PC-9 (cell line): ENCODE measurements around the gene TYROBP. TPM values are rescaled to one million over a fixed set of nuclear protein-coding genes. Genes with fewer than 3 reads are reported as not detected.

Source experiments
- BruUV-seq: library from RNA; stranded (reverse); fragments of 400-500 nt; replicated peaks from 2 replicates; lab custom pipeline; 2021; lab: Mats Ljungman, UMichigan
- CTCF ChIA-PET: fragments of 300-600 bp; sonication (Branson Sonifier 250); formaldehyde crosslinking; loops from one replicate; lab custom pipeline; 2022; ENCODE audit warnings: antibody characterized with exemption; lab: Charles Lee
- POLR2A ChIA-PET: fragments of 300-600 bp; sonication (Branson Sonifier 250); formaldehyde crosslinking; loops from one replicate; lab custom pipeline; 2022; ENCODE audit warnings: antibody characterized with exemption; ENCODE audit not compliant: unreplicated experiment; lab: Charles Lee
- DNase-seq, 2 experiments: peaks; one replicate each; pipeline versions ENCODE4 v3.0.0 to v3.0.0-alpha.2; 2015 to 2022; ENCODE audit warnings: mixed read lengths in 1 of 2
- H2AFZ ChIP-seq: fragments of 200-600 bp; sonication (generic); 2 replicates; pipeline ENCODE4 v1.8.1; 2017; ENCODE audit warnings: antibody characterized with exemption
- H3F3A ChIP-seq: fragments of 200-600 bp; sonication (generic); 2 replicates; pipeline ENCODE4 v1.8.1; 2017; ENCODE audit warnings: antibody characterized with exemption, mild to moderate bottlenecking, low read depth; ENCODE audit not compliant: insufficient read depth
- H3K27ac ChIP-seq: fragments of 200-600 bp; sonication (generic); 2 replicates; pipeline ENCODE4 v1.6.1; 2016; ENCODE audit warnings: mixed run types
- H3K27me3 ChIP-seq: fragments of 200-600 bp; sonication (generic); 2 replicates; pipeline ENCODE4 v1.6.1; 2016; ENCODE audit warnings: low read depth, mixed run types; ENCODE audit not compliant: insufficient read depth
- H3K36me3 ChIP-seq: fragments of 200-600 bp; sonication (generic); 2 replicates; pipeline ENCODE4 v1.6.1; 2016; ENCODE audit warnings: low read depth, mixed run types
- H3K4me1 ChIP-seq: fragments of 200-600 bp; sonication (generic); replicated peaks from 2 replicates; pipeline ENCODE4 v1.6.1; 2016; ENCODE audit warnings: mixed run types; ENCODE audit not compliant: insufficient read depth
- H3K4me2 ChIP-seq: fragments of 200-600 bp; sonication (generic); 2 replicates; pipeline ENCODE4 v1.6.1; 2017; ENCODE audit warnings: mixed run types
- H3K4me3 ChIP-seq: fragments of 200-600 bp; sonication (generic); 2 replicates; pipeline ENCODE4 v1.6.1; 2016; ENCODE audit warnings: mixed run types
- H3K79me2 ChIP-seq: fragments of 200-600 bp; sonication (generic); 2 replicates; pipeline ENCODE4 v1.6.1; 2017; ENCODE audit warnings: low read depth, mixed run types
- H3K9me2 ChIP-seq: fragments of 200-600 bp; sonication (generic); 2 replicates; pipeline ENCODE4 v1.8.1; 2017; ENCODE audit warnings: mild to moderate bottlenecking; ENCODE audit not compliant: insufficient read depth
- H3K9me3 ChIP-seq: fragments of 200-600 bp; sonication (generic); 2 replicates; pipeline ENCODE4 v1.8.1; 2016; ENCODE audit warnings: low read depth; ENCODE audit not compliant: insufficient read depth
- H4K20me1 ChIP-seq: fragments of 200-600 bp; sonication (generic); 2 replicates; pipeline ENCODE4 v1.8.1; 2017; ENCODE audit not compliant: insufficient read depth
- CTCF ChIP-seq: fragments of 200-600 bp; sonication (generic); conservative IDR thresholded peaks from 2 replicates; pipeline ENCODE4 v1.6.1; 2017; ENCODE audit warnings: mixed run types, antibody characterized with exemption, mild to moderate bottlenecking, moderate library complexity
- EZH2 ChIP-seq: fragments of 200-600 bp; sonication (generic); IDR thresholded peaks from 2 replicates; pipeline ENCODE4 v1.8.0; 2017; ENCODE audit warnings: antibody characterized with exemption, low read depth
- intact Hi-C: fragments of 100-400 bp; cut with micrococcal nuclease; formaldehyde crosslinking; loops from one replicate; pipeline ENCODE4 v1.10.0; 2022; ENCODE audit not compliant: unreplicated experiment
- total RNA-seq: library from RNA; stranded (reverse); gene quantifications from 2 replicates; pipeline ENCODE4 v1.2.3, GENCODE V29; 2021

Gene TYROBP
- total RNA-seq, 1 experiment from 2014 or later: not detected

GRCh38 chr19:35860818-35861639, 47.1 kb downstream of the TYROBP start:
- TF ChIP-seq CTCF: no peak
- TF ChIP-seq EZH2: no peak
- POLR2A ChIA-PET: no interaction called here
- Histone ChIP-seq H3K79me2 (no peaks in the 10 kb centered on the region), H2AFZ (no peak overlapping the region), H3K27ac (no peak overlapping the region), H3K9me3 (no peaks in the 10 kb centered on the region), H3K27me3 (peaks cover 90% of the 10 kb centered on the region), H3K4me3 (no peak overlapping the region), H4K20me1 (no peaks in the 10 kb centered on the region), H3K9me2 (no peaks in the 10 kb centered on the region), H3K36me3 (no peaks in the 10 kb centered on the region), H3K4me1 (no peaks in the 10 kb centered on the region), H3K4me2 (no peak overlapping the region), H3F3A (no peaks in the 10 kb centered on the region)
- DNase-seq: no peak
- no TSS peak for BruUV-seq
- intact Hi-C loops: no loop called here
- CTCF ChIA-PET: no interaction called here

- H3K9me2 ChIP-seq: no peaks in the 10 kb centered on the region
- H3K36me3 ChIP-seq: no peaks in the 10 kb centered on the region
- intact Hi-C loops: no loop called here
- no peak for DNase-seq
- ChIA-PET POLR2A (no interaction called here), CTCF (no interaction called here)
- no peak overlapping the region for H2AFZ ChIP-seq
- no peak overlapping the region for H3K27ac ChIP-seq
- no peaks in the 10 kb centered on the region for H3K79me2 ChIP-seq
- H3K27me3 ChIP-seq: peaks cover 89% of the 10 kb centered on the region
- no peaks in the 10 kb centered on the region for H4K20me1 ChIP-seq
- H3K4me2 ChIP-seq: no peak overlapping the region
- H3F3A ChIP-seq: no peaks in the 10 kb centered on the region
- no peaks in the 10 kb centered on the region for H3K9me3 ChIP-seq
- no peaks in the 10 kb centered on the region for H3K4me1 ChIP-seq
- TF ChIP-seq EZH2 (no peak), CTCF (no peak)
- BruUV-seq: no TSS peak
- H3K4me3 ChIP-seq: no peak overlapping the region
Measured at GRCh38 chr19:35860436-35860817, 47.7 kb downstream of the TYROBP start.

GRCh38 chr19:35859414-35859813, 48.7 kb downstream of the TYROBP start:
- no peaks in the 10 kb centered on the region for H3K4me1 ChIP-seq
- ChIA-PET CTCF (no interaction called here), POLR2A (interaction anchor here (0.6 kb wide), 1 partner anchor 197 kb away, joined by 6 read pairs; no protein-coding TSS in a partner anchor)
- H3K27ac ChIP-seq: no peak overlapping the region
- H3K9me3 ChIP-seq: no peaks in the 10 kb centered on the region
- no peak overlapping the region for H2AFZ ChIP-seq
- H3K79me2 ChIP-seq: no peaks in the 10 kb centered on the region
- H3K27me3 ChIP-seq: peaks cover 91% of the 10 kb centered on the region
- no peaks in the 10 kb centered on the region for H3K36me3 ChIP-seq
- no TSS peak for BruUV-seq
- H3K4me2 ChIP-seq: no peak overlapping the region
- intact Hi-C loops: no loop called here
- TF ChIP-seq EZH2: no peak
- no peak for TF ChIP-seq CTCF
- H3K9me2 ChIP-seq: no peaks in the 10 kb centered on the region
- H4K20me1 ChIP-seq: no peaks in the 10 kb centered on the region
- H3K4me3 ChIP-seq: no peak overlapping the region
- DNase-seq: no peak
- H3F3A ChIP-seq: no peaks in the 10 kb centered on the region
